ENCODE results near the gene STX8. TPM values are rescaled to one million over a fixed set of nuclear protein-coding genes. Genes with fewer than 3 reads are reported as not detected.

STX8 gene
- total and polyA plus RNA-seq, 7 donors: 34.0 to 70.6 (median 50.5) TPM

GRCh38 chr17:9271989-9272388 is 303.6 kb downstream of the STX8 start:
- no peaks in the 10 kb centered on the region for H3K36me3 ChIP-seq (ENCODE audit: insufficient read depth in 1 of 2, low read depth in 1 of 2)
- H3K9me3 ChIP-seq: no peaks in the 10 kb centered on the region
- H3K4me3 ChIP-seq: no peak overlapping the region
- intact Hi-C loops (cut with DNase I): loop anchor here in 1 of 2 donors (10.0 kb wide), 1 partner anchor 267 kb away; no protein-coding TSS in a partner anchor
- no peak overlapping the region for H3K27ac ChIP-seq
- no peaks in the 10 kb centered on the region for H3K4me1 ChIP-seq
- 46 to 65% (median 55%) methylated on average over 8 of the region's 8 CpGs for WGBS, 3 donors
- H3K27me3 ChIP-seq (ENCODE audit: insufficient read depth in 3 of 3, low read length in 2 of 3): no peaks in the 10 kb centered on the region
- DNase-seq (no peak), ATAC-seq (no peak)
- no peak for TF ChIP-seq CTCF (IDR thresholded peaks at IDR 0.05)

GRCh38 chr17:9270921-9271320 is 304.7 kb downstream of the STX8 start:
- DNase-seq (no peak), ATAC-seq (no peak)
- H3K4me1 ChIP-seq: no peaks in the 10 kb centered on the region
- H3K27ac ChIP-seq: no peak overlapping the region
- WGBS, 3 donors: 90 to 99% (median 90%) methylated on average over 9 of the region's 9 CpGs
- TF ChIP-seq CTCF (IDR thresholded peaks at IDR 0.05): no peak
- no peaks in the 10 kb centered on the region for H3K27me3 ChIP-seq (ENCODE audit: insufficient read depth in 3 of 3, low read length in 2 of 3)
- H3K36me3 ChIP-seq (ENCODE audit: insufficient read depth in 1 of 2, low read depth in 1 of 2): no peaks in the 10 kb centered on the region
- intact Hi-C loops (cut with DNase I): loop anchor here in 1 of 2 donors (10.0 kb wide), 1 partner anchor 266 kb away; no protein-coding TSS in a partner anchor
- H3K9me3 ChIP-seq: no peaks in the 10 kb centered on the region
- H3K4me3 ChIP-seq: no peak overlapping the region

GRCh38 chr17:9269350-9270035 is 306.1 kb downstream of the STX8 start:
- Histone ChIP-seq H3K4me3 (no peak overlapping the region), H3K27ac (no peak overlapping the region), H3K9me3 (no peaks in the 10 kb centered on the region), H3K4me1 (no peaks in the 10 kb centered on the region), H3K36me3 (ENCODE audit: insufficient read depth in 1 of 2, low read depth in 1 of 2) (no peaks in the 10 kb centered on the region), H3K27me3 (ENCODE audit: insufficient read depth in 3 of 3, low read length in 2 of 3) (no peaks in the 10 kb centered on the region)
- DNase-seq (no peak), ATAC-seq (no peak)
- 87 to 90% (median 89%) methylated on average over 7 of the region's 7 CpGs for WGBS, 3 donors
- intact Hi-C loops (cut with DNase I): loop anchor here in 1 of 2 donors (10.0 kb wide), 2 partner anchors 55 to 265 kb away; no protein-coding TSS in a partner anchor
- TF ChIP-seq CTCF (IDR thresholded peaks at IDR 0.05): no peak

GRCh38 chr17:9268546-9268945 is 307.1 kb downstream of the STX8 start:
- H3K4me3 ChIP-seq: no peak overlapping the region
- H3K36me3 ChIP-seq (ENCODE audit: insufficient read depth in 1 of 2, low read depth in 1 of 2): no peaks in the 10 kb centered on the region
- H3K9me3 ChIP-seq: peaks cover 3% of the 10 kb centered on the region
- WGBS, 3 donors: 85 to 93% (median 88%) methylated on average over 6 of the region's 6 CpGs
- DNase-seq: no peak
- no peak for ATAC-seq
- intact Hi-C loops (cut with DNase I): loop anchor here in 1 of 2 donors (10.0 kb wide), 1 partner anchor 56 kb away; no protein-coding TSS in a partner anchor
- no peak overlapping the region for H3K27ac ChIP-seq
- no peaks in the 10 kb centered on the region for H3K27me3 ChIP-seq (ENCODE audit: insufficient read depth in 3 of 3, low read length in 2 of 3)
- no peaks in the 10 kb centered on the region for H3K4me1 ChIP-seq
- TF ChIP-seq CTCF (IDR thresholded peaks at IDR 0.05): no peak
